ENCODE results near the gene DCAF6. TPM values are rescaled to one million over a fixed set of nuclear protein-coding genes. Genes with fewer than 3 reads are reported as not detected.

The DCAF6 gene
- total RNA-seq, 1 donor from 2014 or later, result 28.6 TPM

DNA sequence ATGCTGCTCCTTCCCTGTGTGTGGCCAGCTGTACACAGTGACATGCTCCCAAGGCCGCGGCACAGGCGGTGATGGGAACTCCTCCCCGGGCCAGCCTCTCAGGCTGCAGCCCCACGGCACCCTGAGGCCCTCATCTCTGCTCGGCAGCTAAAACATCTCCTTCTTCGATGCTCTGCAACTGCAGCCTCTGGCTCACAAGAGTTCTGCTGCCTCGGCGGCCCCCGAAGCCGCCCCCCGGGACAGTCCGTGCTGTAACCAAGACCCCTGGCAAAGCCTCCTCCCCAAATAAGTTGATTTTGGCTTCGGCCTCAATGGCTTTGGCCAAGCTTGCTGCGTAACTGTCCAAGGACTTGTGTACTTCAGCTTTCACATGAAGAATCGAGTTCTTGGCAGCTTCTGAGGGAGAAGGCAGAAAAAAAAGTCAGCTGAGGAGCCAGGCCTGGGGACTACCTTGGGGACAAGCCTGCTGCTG lies 149.0 kb downstream of the DCAF6 start:
- no peak overlapping the region for H3K27ac Mint-ChIP-seq

GRCh38 chr1:168086438-168086837 lies 150.0 kb downstream of the DCAF6 start:
- H2AFZ ChIP-seq (replicated peaks), result no peak overlapping the region
- no peak for TF ChIP-seq CTCF (IDR thresholded peaks at IDR 0.05)
- TF ChIP-seq EZH2phosphoT487 (IDR thresholded peaks at IDR 0.05), result no peak
- TF ChIP-seq EZH2 (IDR thresholded peaks at IDR 0.05), result no peak
- Mint-ChIP-seq H3K27ac (no peak overlapping the region), H3K4me1 (peaks cover 8% of the 10 kb centered on the region), H3K9me3 (no peaks in the 10 kb centered on the region), H3K27me3 (ENCODE audit: insufficient read depth, low read depth) (peaks cover 5% of the 10 kb centered on the region), H3K4me3 (no peak overlapping the region), H3K36me3 (peaks cover 26% of the 10 kb centered on the region)
- H4K20me1 ChIP-seq (ENCODE audit: low read depth), result peaks cover 25% of the 10 kb centered on the region
- no peaks in the 10 kb centered on the region for H3K27me3 ChIP-seq
- H3K79me2 ChIP-seq (ENCODE audit: low read depth), result no peaks in the 10 kb centered on the region
- H3K9ac ChIP-seq, result no peak overlapping the region
- H3K27ac ChIP-seq, result no peak overlapping the region
- H3F3A ChIP-seq (ENCODE audit: low read depth), result peaks cover 10% of the 10 kb centered on the region
- no peak overlapping the region for H3K4me3 ChIP-seq
- no peaks in the 10 kb centered on the region for H3K9me3 ChIP-seq (ENCODE audit: low read depth)
- H3K36me3 ChIP-seq, result no peaks in the 10 kb centered on the region
- H3K4me1 ChIP-seq, result no peaks in the 10 kb centered on the region
- no peak for DNase-seq (ENCODE audit: low spot score)
- H3K4me2 ChIP-seq, result no peak overlapping the region

More for the DNA sequence above, 149.0 kb downstream of the DCAF6 start:
- H3K4me2 ChIP-seq, result no peak overlapping the region
- H3K4me3 ChIP-seq, result no peak overlapping the region
- H4K20me1 ChIP-seq (ENCODE audit: low read depth), result peaks cover 22% of the 10 kb centered on the region
- no peak for TF ChIP-seq EZH2phosphoT487 (IDR thresholded peaks at IDR 0.05)
- no peak for TF ChIP-seq CTCF (IDR thresholded peaks at IDR 0.05)
- no peak for TF ChIP-seq EZH2 (IDR thresholded peaks at IDR 0.05)
- Mint-ChIP-seq H3K9me3 (no peaks in the 10 kb centered on the region), H3K4me1 (peaks cover 7% of the 10 kb centered on the region), H3K27me3 (ENCODE audit: insufficient read depth, low read depth) (peaks cover 5% of the 10 kb centered on the region), H3K4me3 (no peak overlapping the region), H3K36me3 (peaks cover 29% of the 10 kb centered on the region)
- H3F3A ChIP-seq (ENCODE audit: low read depth), result peaks cover 10% of the 10 kb centered on the region
- H3K27me3 ChIP-seq, result no peaks in the 10 kb centered on the region
- no peak for DNase-seq (ENCODE audit: low spot score)
- H3K9ac ChIP-seq, result no peak overlapping the region
- H3K9me3 ChIP-seq (ENCODE audit: low read depth), result no peaks in the 10 kb centered on the region
- H3K36me3 ChIP-seq, result no peaks in the 10 kb centered on the region
- H3K4me1 ChIP-seq, result no peaks in the 10 kb centered on the region
- H3K27ac ChIP-seq, result no peak overlapping the region
- no peak overlapping the region for H2AFZ ChIP-seq (replicated peaks)
- no peaks in the 10 kb centered on the region for H3K79me2 ChIP-seq (ENCODE audit: low read depth)

- H3K27ac ChIP-seq, result no peak overlapping the region
- peaks cover 23% of the 10 kb centered on the region for H4K20me1 ChIP-seq (ENCODE audit: low read depth)
- H3K9ac ChIP-seq, result no peak overlapping the region
- H3K27me3 ChIP-seq, result no peaks in the 10 kb centered on the region
- Mint-ChIP-seq H3K9me3 (no peaks in the 10 kb centered on the region), H3K36me3 (peaks cover 24% of the 10 kb centered on the region), H3K27me3 (ENCODE audit: insufficient read depth, low read depth) (peaks cover 5% of the 10 kb centered on the region), H3K4me1 (peaks cover 17% of the 10 kb centered on the region), H3K27ac (no peak overlapping the region), H3K4me3 (no peak overlapping the region)
- no peaks in the 10 kb centered on the region for H3K36me3 ChIP-seq
- H3K9me3 ChIP-seq (ENCODE audit: low read depth), result no peaks in the 10 kb centered on the region
- no peak overlapping the region for H3K4me3 ChIP-seq
- TF ChIP-seq EZH2 (IDR thresholded peaks at IDR 0.05) (no peak), EZH2phosphoT487 (IDR thresholded peaks at IDR 0.05) (no peak), CTCF (IDR thresholded peaks at IDR 0.05) (no peak)
- no peak for DNase-seq (ENCODE audit: low spot score)
- no peak overlapping the region for H2AFZ ChIP-seq (replicated peaks)
- peaks cover 6% of the 10 kb centered on the region for H3F3A ChIP-seq (ENCODE audit: low read depth)
- H3K4me1 ChIP-seq, result peaks cover 9% of the 10 kb centered on the region
- H3K79me2 ChIP-seq (ENCODE audit: low read depth), result no peaks in the 10 kb centered on the region
- no peak overlapping the region for H3K4me2 ChIP-seq
These were observed 151.2 kb downstream of the DCAF6 start for GRCh38 chr1:168087696-168088095.
